Measurements from ENCODE around the gene ADARB1.

The ADARB1 gene

GRCh38 chr21:45040739-45041138 lies 33.6 kb upstream of the ADARB1 start:
- Histone ChIP-seq H3K9ac (ENCODE audit: insufficient read length, low read depth) (no peak overlapping the region), H3K9me3 (ENCODE audit: insufficient read depth, low read length) (peaks cover 20% of the 10 kb centered on the region), H3K27me3 (ENCODE audit: insufficient read depth, insufficient read length) (peaks cover 2% of the 10 kb centered on the region), H3K4me1 (ENCODE audit: insufficient read depth, insufficient read length) (peaks cover 23% of the 10 kb centered on the region), H3K4me3 (ENCODE audit: insufficient read length, low read depth) (no peak overlapping the region), H3K36me3 (ENCODE audit: insufficient read depth, insufficient read length, low read length) (no peaks in the 10 kb centered on the region)
- no peak for DNase-seq (ENCODE audit: low read depth, low spot score)
- TF ChIP-seq SUZ12 (IDR thresholded peaks at IDR 0.05; ENCODE audit: extremely low read depth, insufficient read depth, insufficient read length), result no peak
- TF ChIP-seq YY1 (IDR thresholded peaks at IDR 0.05; ENCODE audit: insufficient read depth, insufficient read length), result no peak
- TF ChIP-seq ZNF274 (IDR thresholded peaks at IDR 0.05; ENCODE audit: low read depth, low read length), result no peak

- no peaks in the 10 kb centered on the region for H3K36me3 ChIP-seq (ENCODE audit: insufficient read depth, insufficient read length, low read length)
- TF ChIP-seq YY1 (IDR thresholded peaks at IDR 0.05; ENCODE audit: insufficient read depth, insufficient read length) (no peak), SUZ12 (IDR thresholded peaks at IDR 0.05; ENCODE audit: extremely low read depth, insufficient read depth, insufficient read length) (no peak), ZNF274 (IDR thresholded peaks at IDR 0.05; ENCODE audit: low read depth, low read length) (no peak)
- no peak overlapping the region for H3K4me3 ChIP-seq (ENCODE audit: insufficient read length, low read depth)
- H3K27me3 ChIP-seq (ENCODE audit: insufficient read depth, insufficient read length), result peaks cover 2% of the 10 kb centered on the region
- H3K9ac ChIP-seq (ENCODE audit: insufficient read length, low read depth), result no peak overlapping the region
- H3K4me1 ChIP-seq (ENCODE audit: insufficient read depth, insufficient read length), result peaks cover 23% of the 10 kb centered on the region
- no peak for DNase-seq (ENCODE audit: low read depth, low spot score)
- peaks cover 17% of the 10 kb centered on the region for H3K9me3 ChIP-seq (ENCODE audit: insufficient read depth, low read length)
Measured at GRCh38 chr21:45041351-45041805, 33.0 kb upstream of the ADARB1 start.

GRCh38 chr21:45041984-45042663 lies 32.3 kb upstream of the ADARB1 start:
- no peak for DNase-seq (ENCODE audit: low read depth, low spot score)
- no peaks in the 10 kb centered on the region for H3K36me3 ChIP-seq (ENCODE audit: insufficient read depth, insufficient read length, low read length)
- H3K4me3 ChIP-seq (ENCODE audit: insufficient read length, low read depth), result no peak overlapping the region
- peaks cover 2% of the 10 kb centered on the region for H3K27me3 ChIP-seq (ENCODE audit: insufficient read depth, insufficient read length)
- H3K4me1 ChIP-seq (ENCODE audit: insufficient read depth, insufficient read length), result peaks cover 23% of the 10 kb centered on the region
- peaks cover 17% of the 10 kb centered on the region for H3K9me3 ChIP-seq (ENCODE audit: insufficient read depth, low read length)
- no peak for TF ChIP-seq SUZ12 (IDR thresholded peaks at IDR 0.05; ENCODE audit: extremely low read depth, insufficient read depth, insufficient read length)
- no peak for TF ChIP-seq YY1 (IDR thresholded peaks at IDR 0.05; ENCODE audit: insufficient read depth, insufficient read length)
- no peak for TF ChIP-seq ZNF274 (IDR thresholded peaks at IDR 0.05; ENCODE audit: low read depth, low read length)
- no peak overlapping the region for H3K9ac ChIP-seq (ENCODE audit: insufficient read length, low read depth)

- Histone ChIP-seq H3K9ac (ENCODE audit: insufficient read length, low read depth) (peak overlapping the region; percentile 51), H3K9me3 (ENCODE audit: insufficient read depth, low read length) (peaks cover 17% of the 10 kb centered on the region), H3K36me3 (ENCODE audit: insufficient read depth, insufficient read length, low read length) (no peaks in the 10 kb centered on the region), H3K4me3 (ENCODE audit: insufficient read length, low read depth) (no peak overlapping the region), H3K27me3 (ENCODE audit: insufficient read depth, insufficient read length) (peaks cover 2% of the 10 kb centered on the region), H3K4me1 (ENCODE audit: insufficient read depth, insufficient read length) (peaks cover 23% of the 10 kb centered on the region)
- no peak for DNase-seq (ENCODE audit: low read depth, low spot score)
- TF ChIP-seq YY1 (IDR thresholded peaks at IDR 0.05; ENCODE audit: insufficient read depth, insufficient read length) (no peak), SUZ12 (IDR thresholded peaks at IDR 0.05; ENCODE audit: extremely low read depth, insufficient read depth, insufficient read length) (no peak), ZNF274 (IDR thresholded peaks at IDR 0.05; ENCODE audit: low read depth, low read length) (no peak)
Measured at GRCh38 chr21:45042664-45043161, 31.7 kb upstream of the ADARB1 start.

GRCh38 chr21:45043541-45044020 lies 30.8 kb upstream of the ADARB1 start:
- no peak overlapping the region for H3K9ac ChIP-seq (ENCODE audit: insufficient read length, low read depth)
- peaks cover 2% of the 10 kb centered on the region for H3K27me3 ChIP-seq (ENCODE audit: insufficient read depth, insufficient read length)
- TF ChIP-seq YY1 (IDR thresholded peaks at IDR 0.05; ENCODE audit: insufficient read depth, insufficient read length) (no peak), SUZ12 (IDR thresholded peaks at IDR 0.05; ENCODE audit: extremely low read depth, insufficient read depth, insufficient read length) (no peak), ZNF274 (IDR thresholded peaks at IDR 0.05; ENCODE audit: low read depth, low read length) (no peak)
- H3K4me3 ChIP-seq (ENCODE audit: insufficient read length, low read depth), result no peak overlapping the region
- H3K9me3 ChIP-seq (ENCODE audit: insufficient read depth, low read length), result peaks cover 20% of the 10 kb centered on the region
- H3K36me3 ChIP-seq (ENCODE audit: insufficient read depth, insufficient read length, low read length), result no peaks in the 10 kb centered on the region
- H3K4me1 ChIP-seq (ENCODE audit: insufficient read depth, insufficient read length), result peaks cover 23% of the 10 kb centered on the region
- DNase-seq (ENCODE audit: low read depth, low spot score), result no peak

- peaks cover 20% of the 10 kb centered on the region for H3K4me1 ChIP-seq (ENCODE audit: insufficient read depth, insufficient read length)
- TF ChIP-seq SUZ12 (IDR thresholded peaks at IDR 0.05; ENCODE audit: extremely low read depth, insufficient read depth, insufficient read length), result no peak
- no peak for TF ChIP-seq ZNF274 (IDR thresholded peaks at IDR 0.05; ENCODE audit: low read depth, low read length)
- TF ChIP-seq YY1 (IDR thresholded peaks at IDR 0.05; ENCODE audit: insufficient read depth, insufficient read length), result no peak
- peaks cover 20% of the 10 kb centered on the region for H3K9me3 ChIP-seq (ENCODE audit: insufficient read depth, low read length)
- H3K4me3 ChIP-seq (ENCODE audit: insufficient read length, low read depth), result no peak overlapping the region
- H3K9ac ChIP-seq (ENCODE audit: insufficient read length, low read depth), result no peak overlapping the region
- H3K27me3 ChIP-seq (ENCODE audit: insufficient read depth, insufficient read length), result peaks cover 2% of the 10 kb centered on the region
- DNase-seq (ENCODE audit: low read depth, low spot score), result no peak
- no peaks in the 10 kb centered on the region for H3K36me3 ChIP-seq (ENCODE audit: insufficient read depth, insufficient read length, low read length)
Measured at GRCh38 chr21:45045481-45045880, 28.9 kb upstream of the ADARB1 start.

GRCh38 chr21:45047257-45047656 lies 27.1 kb upstream of the ADARB1 start:
- Histone ChIP-seq H3K27me3 (ENCODE audit: insufficient read depth, insufficient read length) (peaks cover under 1% of the 10 kb centered on the region), H3K36me3 (ENCODE audit: insufficient read depth, insufficient read length, low read length) (no peaks in the 10 kb centered on the region), H3K9ac (ENCODE audit: insufficient read length, low read depth) (no peak overlapping the region), H3K9me3 (ENCODE audit: insufficient read depth, low read length) (peaks cover 20% of the 10 kb centered on the region), H3K4me3 (ENCODE audit: insufficient read length, low read depth) (no peak overlapping the region), H3K4me1 (ENCODE audit: insufficient read depth, insufficient read length) (peaks cover 18% of the 10 kb centered on the region)
- no peak for TF ChIP-seq YY1 (IDR thresholded peaks at IDR 0.05; ENCODE audit: insufficient read depth, insufficient read length)
- no peak for TF ChIP-seq ZNF274 (IDR thresholded peaks at IDR 0.05; ENCODE audit: low read depth, low read length)
- TF ChIP-seq SUZ12 (IDR thresholded peaks at IDR 0.05; ENCODE audit: extremely low read depth, insufficient read depth, insufficient read length), result no peak
- DNase-seq (ENCODE audit: low read depth, low spot score), result no peak

Data from NT2/D1 (cell line).